ENCODE data around the gene CCDC90B.
A peak's percentile ranks its signal among the peaks of the same experiment; 100 is the strongest.

Gene CCDC90B

DNA sequence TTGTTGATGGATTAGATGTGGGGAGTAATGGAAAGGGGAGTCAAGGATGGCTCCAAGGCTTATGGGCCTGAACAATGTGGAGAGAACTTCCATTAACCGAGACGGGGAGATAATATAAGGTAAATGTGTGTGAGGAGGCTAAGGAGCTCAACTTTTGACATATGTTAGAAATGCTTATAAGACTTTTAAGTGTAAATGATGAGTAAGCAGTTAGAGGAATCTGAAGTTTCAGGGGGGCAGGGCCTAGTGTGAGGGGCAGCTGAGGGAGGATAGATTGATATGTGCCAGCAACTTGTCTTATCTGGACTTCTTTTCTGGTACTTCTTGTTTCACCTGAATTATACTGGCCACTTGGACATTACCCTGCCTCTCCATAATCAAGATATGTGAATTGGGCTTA lies 62.7 kb downstream of the CCDC90B start:
- no peaks in the 10 kb centered on the region for H3K9me3 ChIP-seq (ENCODE audit: insufficient read depth, low read length)
- no peaks in the 10 kb centered on the region for H3K27me3 ChIP-seq (ENCODE audit: insufficient read depth, insufficient read length)
- TF ChIP-seq ZNF274 (IDR thresholded peaks at IDR 0.05; ENCODE audit: low read depth, low read length) (no peak), SUZ12 (IDR thresholded peaks at IDR 0.05; ENCODE audit: extremely low read depth, insufficient read depth, insufficient read length) (no peak), YY1 (IDR thresholded peaks at IDR 0.05; ENCODE audit: insufficient read depth, insufficient read length) (no peak)
- no peak for DNase-seq (ENCODE audit: low read depth, low spot score)
- H3K4me3 ChIP-seq (ENCODE audit: insufficient read length, low read depth): no peak overlapping the region
- no peaks in the 10 kb centered on the region for H3K4me1 ChIP-seq (ENCODE audit: insufficient read depth, insufficient read length)
- no peak overlapping the region for H3K9ac ChIP-seq (ENCODE audit: insufficient read length, low read depth)
- H3K36me3 ChIP-seq (ENCODE audit: insufficient read depth, insufficient read length, low read length): no peaks in the 10 kb centered on the region

- H3K4me1 ChIP-seq (ENCODE audit: insufficient read depth, insufficient read length): no peaks in the 10 kb centered on the region
- H3K27me3 ChIP-seq (ENCODE audit: insufficient read depth, insufficient read length): no peaks in the 10 kb centered on the region
- no peaks in the 10 kb centered on the region for H3K9me3 ChIP-seq (ENCODE audit: insufficient read depth, low read length)
- no peak overlapping the region for H3K4me3 ChIP-seq (ENCODE audit: insufficient read length, low read depth)
- no peak for TF ChIP-seq YY1 (IDR thresholded peaks at IDR 0.05; ENCODE audit: insufficient read depth, insufficient read length)
- no peak for TF ChIP-seq SUZ12 (IDR thresholded peaks at IDR 0.05; ENCODE audit: extremely low read depth, insufficient read depth, insufficient read length)
- no peak for TF ChIP-seq ZNF274 (IDR thresholded peaks at IDR 0.05; ENCODE audit: low read depth, low read length)
- no peak for DNase-seq (ENCODE audit: low read depth, low spot score)
- no peaks in the 10 kb centered on the region for H3K36me3 ChIP-seq (ENCODE audit: insufficient read depth, insufficient read length, low read length)
- no peak overlapping the region for H3K9ac ChIP-seq (ENCODE audit: insufficient read length, low read depth)
These were observed 63.7 kb downstream of the CCDC90B start for GRCh38 chr11:83222499-83222898.

DNA sequence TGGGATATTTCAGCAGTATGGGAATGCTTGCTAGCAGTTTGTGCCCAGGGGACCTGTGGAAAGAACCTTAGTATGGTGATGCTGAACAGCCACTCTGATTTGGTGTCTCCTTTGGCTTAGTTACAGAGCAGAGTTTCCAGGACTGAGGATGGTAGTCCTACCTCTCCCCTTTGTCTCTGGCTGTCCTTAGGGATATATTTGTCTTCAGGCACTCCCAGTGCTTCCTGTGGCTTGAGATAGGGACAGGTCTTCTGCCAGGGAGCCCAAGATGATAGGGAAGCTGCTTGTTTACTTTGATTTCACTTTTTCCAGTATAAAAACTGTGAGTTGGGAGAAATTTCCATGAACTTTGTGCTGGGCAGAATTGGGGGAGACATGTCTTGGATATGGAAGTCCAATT lies 64.5 kb downstream of the CCDC90B start:
- no peak overlapping the region for H3K4me3 ChIP-seq (ENCODE audit: insufficient read length, low read depth)
- H3K27me3 ChIP-seq (ENCODE audit: insufficient read depth, insufficient read length): no peaks in the 10 kb centered on the region
- TF ChIP-seq ZNF274 (IDR thresholded peaks at IDR 0.05; ENCODE audit: low read depth, low read length) (no peak), SUZ12 (IDR thresholded peaks at IDR 0.05; ENCODE audit: extremely low read depth, insufficient read depth, insufficient read length) (no peak), YY1 (IDR thresholded peaks at IDR 0.05; ENCODE audit: insufficient read depth, insufficient read length) (no peak)
- no peak for DNase-seq (ENCODE audit: low read depth, low spot score)
- no peaks in the 10 kb centered on the region for H3K36me3 ChIP-seq (ENCODE audit: insufficient read depth, insufficient read length, low read length)
- H3K9ac ChIP-seq (ENCODE audit: insufficient read length, low read depth): no peak overlapping the region
- H3K4me1 ChIP-seq (ENCODE audit: insufficient read depth, insufficient read length): no peaks in the 10 kb centered on the region
- no peaks in the 10 kb centered on the region for H3K9me3 ChIP-seq (ENCODE audit: insufficient read depth, low read length)

- no peaks in the 10 kb centered on the region for H3K36me3 ChIP-seq (ENCODE audit: insufficient read depth, insufficient read length, low read length)
- H3K4me1 ChIP-seq (ENCODE audit: insufficient read depth, insufficient read length): no peaks in the 10 kb centered on the region
- no peak overlapping the region for H3K4me3 ChIP-seq (ENCODE audit: insufficient read length, low read depth)
- no peaks in the 10 kb centered on the region for H3K9me3 ChIP-seq (ENCODE audit: insufficient read depth, low read length)
- H3K9ac ChIP-seq (ENCODE audit: insufficient read length, low read depth): no peak overlapping the region
- no peaks in the 10 kb centered on the region for H3K27me3 ChIP-seq (ENCODE audit: insufficient read depth, insufficient read length)
- no peak for DNase-seq (ENCODE audit: low read depth, low spot score)
- TF ChIP-seq ZNF274 (IDR thresholded peaks at IDR 0.05; ENCODE audit: low read depth, low read length) (no peak), SUZ12 (IDR thresholded peaks at IDR 0.05; ENCODE audit: extremely low read depth, insufficient read depth, insufficient read length) (no peak), YY1 (IDR thresholded peaks at IDR 0.05; ENCODE audit: insufficient read depth, insufficient read length) (no peak)
These were observed 65.9 kb downstream of the CCDC90B start for GRCh38 chr11:83220260-83220659.

DNA sequence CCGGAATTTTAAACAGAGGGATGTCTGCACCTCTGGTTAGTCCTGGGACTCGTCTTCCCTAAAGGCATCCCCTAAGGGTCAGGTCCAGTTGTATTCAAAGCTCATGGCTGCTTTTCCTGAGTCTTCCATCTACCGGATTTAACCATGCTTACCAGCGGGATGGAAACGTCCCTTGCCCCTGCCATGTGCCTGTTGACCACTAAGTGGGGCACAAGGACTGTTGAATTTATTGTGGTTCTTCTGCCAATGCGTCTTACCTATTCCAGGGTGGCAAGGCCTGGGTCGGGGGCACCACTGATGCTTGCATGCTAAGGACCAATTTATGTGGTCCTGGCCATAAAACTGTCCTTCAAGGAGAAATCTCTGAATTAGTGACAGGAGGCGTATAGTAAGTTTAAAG lies 67.1 kb downstream of the CCDC90B start:
- Histone ChIP-seq H3K4me3 (ENCODE audit: insufficient read length, low read depth) (no peak overlapping the region), H3K9ac (ENCODE audit: insufficient read length, low read depth) (no peak overlapping the region), H3K36me3 (ENCODE audit: insufficient read depth, insufficient read length, low read length) (no peaks in the 10 kb centered on the region), H3K4me1 (ENCODE audit: insufficient read depth, insufficient read length) (no peaks in the 10 kb centered on the region), H3K9me3 (ENCODE audit: insufficient read depth, low read length) (no peaks in the 10 kb centered on the region), H3K27me3 (ENCODE audit: insufficient read depth, insufficient read length) (no peaks in the 10 kb centered on the region)
- peak; percentile 3 for DNase-seq (ENCODE audit: low read depth, low spot score)
- TF ChIP-seq YY1 (IDR thresholded peaks at IDR 0.05; ENCODE audit: insufficient read depth, insufficient read length) (no peak), SUZ12 (IDR thresholded peaks at IDR 0.05; ENCODE audit: extremely low read depth, insufficient read depth, insufficient read length) (no peak), ZNF274 (IDR thresholded peaks at IDR 0.05; ENCODE audit: low read depth, low read length) (no peak)
